Peyer's patch (tissue), 4 donors: ENCODE results near the gene MRPL14.

Source experiments
- CTCF ChIP-seq, 6 experiments: fragments of 450-650 bp in 4 of 6; fragments of 200-600 bp in 2 of 6; sonication (generic) in 1 of 6; IDR thresholded peaks; one replicate each; pipeline ENCODE4 v1.5.1; 2017 to 2019; ENCODE audit warnings: antibody characterized with exemption in 6 of 6, mild to moderate bottlenecking in 3 of 6, moderate library complexity in 1 of 6
- POLR2A ChIP-seq, 2 donors: fragments of 450-650 bp; IDR thresholded peaks; one replicate each; pipeline ENCODE4 v1.5.1; 2017; ENCODE audit warnings: antibody characterized with exemption in 2 of 2, mild to moderate bottlenecking in 2 of 2, moderate library complexity in 2 of 2

DNA sequence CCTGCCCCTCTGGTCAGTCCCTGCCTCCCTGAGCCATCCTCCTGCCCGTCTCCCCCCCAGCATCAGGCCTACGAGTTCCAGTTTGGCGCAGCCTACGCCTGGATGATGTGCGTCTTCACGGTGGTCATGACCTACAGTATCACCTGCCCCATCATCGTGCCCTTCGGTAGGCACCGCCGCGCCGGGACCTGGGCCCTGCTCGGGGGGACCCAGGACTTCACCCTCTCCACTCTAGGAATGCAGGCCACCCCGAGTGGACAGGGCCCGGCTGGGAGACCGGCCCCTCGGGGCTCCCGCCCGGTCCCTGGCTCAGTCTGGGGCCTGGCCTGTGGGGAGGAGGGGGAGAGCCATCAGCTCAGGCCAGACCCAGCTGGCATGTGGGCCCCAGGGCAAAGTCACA lies 25.3 kb upstream of the MRPL14 start:
- TF ChIP-seq POLR2A (IDR thresholded peaks at IDR 0.05), result no peak
- TF ChIP-seq CTCF (IDR thresholded peaks at IDR 0.05), result no peak
